Left kidney (tissue), 2 donors: ENCODE results near the gene ZNF304. TPM values are rescaled to one million over a fixed set of nuclear protein-coding genes. Genes with fewer than 3 reads are reported as not detected.
"Not testable (repeated sequence)": the region's sequence is repeated elsewhere in the genome, so short reads cannot be mapped to it uniquely, and the experiment has no call there.

Experiments
- DNase-seq: peaks from one replicate; pipeline ENCODE4 v3.0.0-alpha.2; 2013
- polyA plus RNA-seq: library from polyadenylated mRNA; unstranded; fragments of 120-200 nt; gene quantifications from one replicate; pipeline ENCODE4 v1.2.1, GENCODE V29; 2013; ENCODE audit not compliant: insufficient read length

Gene ZNF304
- polyA plus RNA-seq, 1 donor = 20.0 TPM

DNA sequence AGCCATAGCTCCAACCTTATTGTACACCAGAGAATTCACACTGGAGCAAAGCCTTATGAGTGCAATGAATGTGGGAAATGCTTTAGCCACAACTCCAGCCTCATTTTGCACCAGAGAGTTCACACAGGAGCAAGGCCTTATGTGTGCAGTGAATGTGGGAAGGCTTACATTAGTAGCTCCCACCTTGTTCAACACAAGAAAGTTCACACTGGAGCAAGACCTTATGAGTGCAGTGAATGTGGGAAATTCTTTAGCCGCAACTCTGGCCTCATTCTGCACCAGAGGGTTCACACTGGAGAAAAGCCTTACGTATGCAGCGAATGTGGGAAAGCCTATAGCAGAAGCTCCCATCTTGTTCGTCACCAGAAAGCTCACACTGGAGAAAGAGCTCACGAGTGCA lies 6.3 kb downstream of the ZNF304 start:
- DNase-seq = no peak

DNA sequence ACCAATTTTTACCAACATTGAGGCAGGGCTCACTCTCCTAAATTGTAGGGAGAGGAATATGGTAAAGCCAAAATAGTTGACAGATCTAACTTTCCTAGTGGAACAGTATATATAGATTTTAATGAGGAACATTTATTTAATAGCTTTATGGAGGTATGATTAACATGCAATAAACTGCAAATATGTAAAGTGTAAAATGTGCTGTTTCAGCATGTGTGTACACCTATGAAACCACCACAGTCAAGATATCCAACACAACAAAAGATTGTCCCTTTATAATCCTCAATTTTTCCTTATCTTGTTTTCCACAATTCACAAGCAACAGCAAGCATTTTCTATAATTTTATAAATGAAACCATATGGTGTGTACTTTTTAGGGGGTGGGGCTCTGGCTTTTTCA lies 8.2 kb downstream of the ZNF304 start:
- DNase-seq = no peak

DNA sequence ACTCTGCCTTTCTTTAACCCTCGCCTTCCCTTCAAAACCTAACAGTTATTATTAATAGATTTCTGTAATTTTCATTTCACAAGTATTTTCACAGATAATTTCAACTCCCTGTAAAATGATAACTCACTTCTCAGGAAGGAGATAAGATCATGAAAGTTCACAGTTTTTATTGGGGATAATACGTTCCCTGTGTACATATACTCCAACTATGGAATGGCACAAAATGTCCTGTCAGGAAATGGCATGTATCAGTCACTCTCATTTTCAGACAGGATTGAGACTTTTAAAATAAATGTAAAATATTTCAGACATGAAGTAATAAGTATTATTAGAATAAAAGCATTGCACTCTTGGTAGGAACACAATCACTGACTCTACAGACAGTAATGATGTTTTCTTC lies 11.3 kb downstream of the ZNF304 start:
- DNase-seq = no peak

- DNase-seq = peak; percentile 99
These were observed 12.1 kb downstream of the ZNF304 start, which contains the start of the genes TRAPPC2B and ZNF547 for GRCh38 chr19:57362997-57363687. Gene TRAPPC2B, plus strand, starts transcription at chr19:57363551. Its CDS starts 1,283 bp downstream, at chr19:57364834. Gene ZNF547, plus strand, starts transcription at chr19:57363551. Its CDS starts 5,005 bp downstream, at chr19:57368556.

- DNase-seq = no peak
These were observed 12.7 kb downstream of the ZNF304 start for GRCh38 chr19:57363688-57364181.

DNA sequence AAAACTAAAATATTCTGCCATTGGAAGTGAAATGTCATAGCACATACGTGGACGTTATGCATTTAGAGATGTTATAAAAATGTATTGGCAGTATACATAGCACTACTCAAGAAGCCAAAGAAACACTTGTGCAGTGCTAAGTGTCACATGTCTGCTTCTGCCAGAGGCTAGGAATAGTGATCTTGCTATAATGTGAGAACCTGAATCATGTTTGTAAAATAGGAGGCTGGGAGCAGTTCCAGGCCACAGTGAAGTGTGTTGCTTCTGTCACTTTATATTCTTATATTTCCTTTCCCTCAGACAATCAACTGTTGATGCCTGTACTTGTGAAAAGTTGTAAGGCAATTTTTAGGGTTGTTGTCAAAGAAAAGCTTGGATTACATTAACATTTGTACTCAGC lies 15.7 kb downstream of the ZNF304 start:
- no peak for DNase-seq

DNA sequence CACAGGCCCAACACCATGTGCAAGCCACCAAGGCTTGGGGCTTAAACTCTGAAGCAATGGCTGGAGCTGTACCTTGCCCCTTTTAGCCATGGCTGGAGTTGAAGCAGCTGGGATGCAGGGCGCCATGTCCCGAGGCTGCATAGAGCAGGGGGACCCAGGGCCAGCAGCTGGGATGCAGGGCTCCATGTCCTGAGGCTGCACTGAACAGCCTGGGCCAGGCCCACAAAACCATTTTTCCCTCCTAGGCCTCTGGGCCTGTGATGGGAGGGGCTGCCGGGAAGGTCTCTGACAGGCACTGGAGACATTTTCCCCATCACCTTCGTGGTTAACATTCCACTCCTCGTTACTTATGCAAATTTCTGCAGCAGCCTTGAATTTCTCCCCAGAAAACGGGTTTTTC lies 23.1 kb downstream of the ZNF304 start:
- no peak for DNase-seq

DNA sequence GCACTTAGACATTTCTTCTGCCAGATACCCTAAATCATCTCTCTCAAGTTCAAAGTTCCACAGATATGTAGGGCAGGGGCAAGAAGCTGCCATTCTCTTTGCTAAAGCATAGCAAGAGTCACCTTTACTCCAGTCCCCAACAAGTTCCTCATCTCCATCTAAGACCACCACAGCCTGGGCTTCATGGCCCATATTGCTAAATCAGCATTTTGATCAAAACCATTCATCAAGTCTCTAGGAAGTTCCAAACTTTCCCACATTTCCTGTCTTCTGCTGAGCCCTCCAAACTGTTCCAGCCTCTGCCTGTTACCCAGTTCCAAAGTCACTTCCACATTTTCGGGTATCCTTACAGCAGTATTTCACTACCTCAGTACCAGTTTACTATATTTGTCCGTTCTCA lies 23.6 kb downstream of the ZNF304 start:
- DNase-seq = not testable (repeated sequence)

DNA sequence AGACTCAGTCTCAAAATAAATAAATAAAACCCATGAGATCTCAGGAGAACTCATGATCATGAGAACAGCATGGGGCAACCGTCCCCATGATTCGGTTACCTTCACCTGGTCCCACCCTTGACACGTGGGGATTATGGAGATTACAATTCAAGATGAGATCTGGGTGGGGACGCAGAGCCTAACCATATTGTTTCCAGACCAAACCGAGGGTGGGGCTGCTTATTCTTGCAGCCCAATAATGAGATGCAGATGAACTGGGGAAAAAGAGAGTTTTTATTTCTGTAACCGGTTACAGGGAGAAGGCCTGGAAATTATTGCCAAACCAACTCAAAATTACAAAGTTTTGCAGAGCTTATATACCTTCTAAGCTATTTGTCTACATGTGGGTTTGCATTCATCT lies 25.1 kb downstream of the ZNF304 start:
- no peak for DNase-seq

GRCh38 chr19:57377498-57378146 lies 26.6 kb downstream of the ZNF304 start:
- DNase-seq = no peak

DNA sequence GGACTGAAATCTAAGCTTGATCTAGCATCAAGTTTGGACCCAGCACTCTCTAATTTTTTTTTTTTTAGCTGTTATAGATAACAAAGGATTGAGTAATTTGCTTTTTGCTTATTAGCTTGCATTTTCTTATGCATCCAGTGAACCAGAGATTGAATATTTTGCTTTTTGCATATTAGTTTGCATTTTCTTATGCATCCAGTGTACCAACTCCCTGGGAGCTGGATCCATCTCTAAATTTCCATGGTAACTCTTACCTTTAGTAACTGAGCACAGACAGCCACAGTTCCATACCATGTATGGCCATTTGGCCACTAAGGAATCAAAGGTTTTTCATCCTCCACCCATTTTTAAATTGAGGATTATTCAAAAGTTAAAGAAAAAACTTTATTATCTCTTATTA lies 29.9 kb downstream of the ZNF304 start:
- no peak for DNase-seq

DNA sequence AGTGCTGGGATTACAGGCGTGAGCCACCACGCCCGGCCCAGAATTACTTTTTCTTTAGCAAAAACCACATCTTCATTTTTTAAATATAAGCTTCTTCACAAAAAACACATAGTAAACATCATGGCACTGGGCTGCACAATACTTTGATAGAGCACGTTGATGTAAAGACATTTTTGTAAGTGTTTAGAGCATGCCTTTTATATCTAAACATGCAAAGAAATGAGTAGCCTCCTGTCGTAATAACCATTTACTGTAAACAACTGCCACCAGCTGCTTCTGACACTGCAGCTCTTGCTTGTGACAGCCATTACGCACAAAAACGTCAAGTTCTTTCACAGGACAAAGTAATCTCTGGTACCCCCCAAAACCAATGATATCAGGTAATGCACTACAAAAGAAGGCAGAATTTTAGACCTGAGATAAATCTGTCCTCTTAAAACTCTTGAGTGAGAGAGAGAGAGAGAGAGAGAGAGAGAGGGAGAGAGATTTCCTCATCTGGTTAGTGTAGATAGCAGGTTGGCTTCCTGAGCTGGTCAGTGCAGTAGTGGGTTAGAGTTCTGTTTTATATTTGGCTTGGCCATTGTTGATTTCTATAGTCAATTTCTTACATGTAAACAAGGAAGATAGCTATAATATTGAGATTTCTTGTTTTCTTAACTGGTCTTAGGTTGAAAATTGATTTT lies 31.9 kb downstream of the ZNF304 start:
- DNase-seq = no peak

GRCh38 chr19:57389194-57389729 lies 38.2 kb downstream of the ZNF304 start:
- DNase-seq = no peak

DNA sequence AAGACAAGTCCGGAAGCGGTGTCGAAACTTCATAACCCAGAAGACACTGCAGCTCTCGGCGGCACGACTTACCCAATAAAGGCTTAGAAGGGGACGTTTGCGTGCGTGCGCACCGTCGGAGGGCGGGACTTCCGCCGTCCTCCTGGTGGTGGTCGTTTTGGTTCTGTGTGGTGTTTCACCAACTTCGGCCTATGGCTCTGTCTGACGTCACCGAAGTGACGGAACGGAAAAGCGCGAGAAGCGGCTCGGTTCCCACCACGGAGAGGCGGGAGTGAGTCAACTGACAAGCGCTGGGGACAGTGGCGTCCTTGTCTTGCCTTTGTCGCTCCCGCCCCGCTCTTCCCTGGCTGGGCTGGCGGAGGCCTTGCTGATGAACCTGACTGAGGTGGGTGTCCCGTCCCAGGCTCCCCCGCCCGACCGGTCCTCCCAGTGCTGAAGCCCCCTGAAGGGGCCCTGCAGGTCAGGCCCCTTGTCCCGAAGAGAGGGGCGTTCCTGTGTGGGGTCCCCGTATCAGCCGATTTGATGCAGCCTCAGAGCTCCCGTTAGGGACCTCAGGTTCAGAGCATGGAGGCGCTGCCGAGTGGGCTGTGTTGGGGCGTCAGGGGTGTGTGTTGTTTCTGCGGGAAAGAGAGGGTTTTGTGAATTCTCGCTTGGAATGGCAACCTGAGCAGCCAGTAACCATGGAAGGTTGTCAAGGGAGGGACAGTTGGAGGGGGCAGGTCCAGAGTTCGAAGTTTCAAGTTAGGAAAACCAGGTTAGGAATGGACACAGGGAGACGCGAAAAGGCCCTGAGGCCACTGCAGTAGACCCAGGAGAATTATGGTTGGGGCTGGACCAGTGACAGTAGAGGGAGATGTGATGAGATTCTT lies 38.9 kb downstream of the ZNF304 start, which contains the start of gene ZNF548:
Gene ZNF548, plus strand, starts transcription at position 125 of the 869 bp plus-strand sequence. Its CDS starts 246 bp downstream, at position 371.
- DNase-seq = peak; percentile 98

GRCh38 chr19:57395710-57396109 lies 44.6 kb downstream of the ZNF304 start:
- DNase-seq = no peak

DNA sequence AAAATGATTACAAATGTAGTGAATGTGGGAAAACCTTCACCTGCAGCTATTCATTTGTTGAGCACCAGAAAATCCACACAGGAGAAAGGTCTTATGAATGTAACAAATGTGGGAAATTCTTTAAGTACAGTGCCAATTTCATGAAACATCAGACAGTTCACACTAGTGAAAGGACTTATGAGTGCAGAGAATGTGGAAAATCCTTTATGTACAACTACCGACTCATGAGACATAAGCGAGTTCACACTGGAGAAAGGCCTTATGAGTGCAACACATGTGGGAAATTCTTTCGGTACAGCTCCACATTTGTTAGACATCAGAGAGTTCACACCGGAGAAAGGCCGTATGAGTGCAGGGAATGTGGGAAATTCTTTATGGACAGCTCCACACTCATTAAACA lies 47.8 kb downstream of the ZNF304 start:
- no peak for DNase-seq

GRCh38 chr19:57403737-57404563 lies 52.9 kb downstream of the ZNF304 start:
- no peak for DNase-seq

GRCh38 chr19:57406516-57407123 lies 55.5 kb downstream of the ZNF304 start:
- DNase-seq = peak; percentile 54
